Measurements from ENCODE around the gene FAM3B. TPM values are rescaled to one million over a fixed set of nuclear protein-coding genes. Genes with fewer than 3 reads are reported as not detected.

Gene FAM3B
- total and polyA plus RNA-seq, 9 of the 15 experiments (the other 6 are each of a cell fraction or from before 2014, with no cell fraction given) = 0.04 to 0.18 (median 0.12) TPM; not detected in 5

DNA sequence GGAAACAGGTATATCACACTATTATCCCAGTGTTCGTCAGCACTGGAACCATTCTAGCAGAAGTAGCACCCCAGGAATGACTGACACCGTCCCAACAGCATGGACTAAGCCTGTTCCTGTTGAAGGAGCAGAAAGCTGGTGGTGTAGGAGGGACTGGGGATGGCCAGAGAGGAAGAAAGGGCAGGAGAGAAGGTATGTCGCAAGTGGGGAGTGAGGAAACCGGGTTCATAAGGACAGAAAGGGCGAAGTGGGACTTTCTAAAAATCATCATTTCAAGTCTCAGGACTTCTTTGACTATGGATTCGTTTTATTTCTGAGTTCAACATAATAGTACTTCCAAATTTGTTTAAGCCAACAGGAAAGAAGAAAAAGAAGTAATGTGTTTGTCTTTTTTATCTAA, 89.7 kb downstream of the FAM3B start:
- no peak for DNase-seq (ENCODE audit: extremely low read depth in 1 of 4, low spot score in 3 of 4)
- no peak overlapping the region for H2AFZ ChIP-seq (ENCODE audit: low read depth, low read length)
- H3K27me3 ChIP-seq (ENCODE audit: control insufficient read depth in 2 of 2, insufficient read depth in 2 of 2, low read length in 2 of 2) = peaks cover 18 to 38% of the 10 kb centered on the region in 2 experiments; a peak in 3 of 5 replicates
- FAIRE-seq = no peak
- H3K9ac ChIP-seq (ENCODE audit: insufficient read depth in 1 of 2, low read depth in 2 of 2, low read length in 2 of 2) = no peak overlapping the region
- TF ChIP-seq KDM1A (IDR thresholded peaks at IDR 0.05) = no peak
- no peak for TF ChIP-seq TOE1 (IDR thresholded peaks at IDR 0.05; ENCODE audit: borderline replicate concordance)
- no peak for TF ChIP-seq TOE1 (CRISPR knock-in tag; IDR thresholded peaks at IDR 0.05; ENCODE audit: borderline replicate concordance, low read depth)
- no peak for TF ChIP-seq ZNF830 (CRISPR knock-in tag; IDR thresholded peaks at IDR 0.05)
- no peak for TF ChIP-seq NR4A1 (CRISPR knock-in tag; IDR thresholded peaks at IDR 0.05)
- TF ChIP-seq NR4A1 (tag; IDR thresholded peaks at IDR 0.05) = no peak
- TF ChIP-seq, protein P1, sequence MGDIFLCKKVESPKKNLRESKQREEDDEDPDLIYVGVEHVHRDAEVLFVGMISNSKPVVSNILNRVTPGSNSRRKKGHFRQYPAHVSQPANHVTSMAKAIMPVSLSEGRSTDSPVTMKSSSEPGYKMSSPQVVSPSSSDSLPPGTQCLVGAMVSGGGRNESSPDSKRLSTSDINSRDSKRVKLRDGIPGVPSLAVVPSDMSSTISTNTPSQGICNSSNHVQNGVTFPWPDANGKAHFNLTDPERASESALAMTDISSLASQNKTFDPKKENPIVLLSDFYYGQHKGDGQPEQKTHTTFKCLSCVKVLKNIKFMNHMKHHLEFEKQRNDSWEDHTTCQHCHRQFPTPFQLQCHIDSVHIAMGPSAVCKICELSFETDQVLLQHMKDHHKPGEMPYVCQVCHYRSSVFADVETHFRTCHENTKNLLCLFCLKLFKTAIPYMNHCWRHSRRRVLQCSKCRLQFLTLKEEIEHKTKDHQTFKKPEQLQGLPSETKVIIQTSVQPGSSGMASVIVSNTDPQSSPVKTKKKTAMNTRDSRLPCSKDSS (IDR thresholded peaks at IDR 0.05; ENCODE audit: low read depth, partially characterized antibody) = no peak
- TF ChIP-seq XRCC3 (IDR thresholded peaks at IDR 0.05) = no peak
- no peak for TF ChIP-seq BMI1 (IDR thresholded peaks at IDR 0.05; ENCODE audit: low read length)
- no peak for TF ChIP-seq CHD2 (IDR thresholded peaks at IDR 0.05; ENCODE audit: low read depth, low read length)
- TF ChIP-seq RBM39 (optimal IDR thresholded peaks at IDR 0.05; ENCODE audit: low read depth, low read length) = no peak
- no peak for TF ChIP-seq FIP1L1 (IDR thresholded peaks at IDR 0.05; ENCODE audit: low read depth, low read length, poor library complexity, severe bottlenecking)
- TF ChIP-seq NFXL1 (CRISPR knock-in tag; IDR thresholded peaks at IDR 0.05) = no peak
- no peak for TF ChIP-seq GABPB2 (CRISPR knock-in tag; conservative IDR thresholded peaks at IDR 0.05)
- TF ChIP-seq CBFA2T2 (conservative IDR thresholded peaks at IDR 0.05) = no peak
- no peak for TF ChIP-seq MEF2D (tag; conservative IDR thresholded peaks at IDR 0.05; ENCODE audit: low read depth)
- intact Hi-C loops (cut with micrococcal nuclease) (no loop called here), in situ Hi-C loops (cut with MboI) (no loop called here)
- no TSS peak for BruUV-seq (replicated peaks)
- H3K9me1 ChIP-seq (ENCODE audit: control insufficient read depth, insufficient read depth, low read length) = no peaks in the 10 kb centered on the region
- no peak overlapping the region for H3K27ac ChIP-seq (ENCODE audit: extremely low read depth, low read depth, low read length)
- POLR2A ChIA-PET = no interaction called here
- H4K20me1 ChIP-seq (replicated peaks; ENCODE audit: control insufficient read depth, insufficient read depth, low read length) = no peaks in the 10 kb centered on the region
- CTCF ChIA-PET (ENCODE audit: low intra/inter-chr PET ratio) = no interaction called here
- ATAC-seq = no peak
- H3K9me3 ChIP-seq (replicated peaks; ENCODE audit: control insufficient read depth, insufficient read depth, low read depth, low read length) = no peaks in the 10 kb centered on the region
- H3K36me3 ChIP-seq (ENCODE audit: control insufficient read depth, insufficient read depth, low read length) = no peaks in the 10 kb centered on the region
- H3K79me2 ChIP-seq (ENCODE audit: control insufficient read depth, insufficient read depth, low read length) = no peaks in the 10 kb centered on the region
- H3K4me3 ChIP-seq = no peak overlapping the region
- WGBS (ENCODE audit: insufficient coverage, low coverage, missing lambda C conversion rate) = 3% methylated on average over 6 of the region's 6 CpGs
- H3K4me2 ChIP-seq (ENCODE audit: insufficient read depth, low read length) = no peak overlapping the region
- H3K4me1 ChIP-seq (replicated peaks in 1 of 2; ENCODE audit: control insufficient read depth in 2 of 2, insufficient read depth in 2 of 2, low read length in 2 of 2) = no peaks in the 10 kb centered on the region

Other genes starting within 250 kb of the FAM3B start
- gene BACE2, start 148.6 kb upstream of the FAM3B start, total RNA-seq (2014; rRNA removed) = 0.05 TPM in 1 of 2 replicates, not detected in the other
- gene BACE2, start 148.6 kb upstream of the FAM3B start, total RNA-seq (2014; rRNA removed; fragmentation: Illumina TruSeq; extraction: Trizol) = 0.15 TPM in 1 of 2 replicates, not detected in the other
- gene BACE2, start 148.6 kb upstream of the FAM3B start, total RNA-seq (2015; rRNA removed; fragmentation: Illumina TruSeq; extraction: Trizol) = 0.18 TPM in 1 of 2 replicates, not detected in the other
- gene BACE2, start 148.6 kb upstream of the FAM3B start, total RNA-seq (2021) = 0.07 and 0.24 TPM in 2 replicates
- 0.15 TPM in 1 of 2 replicates, not detected in the other for gene BACE2, start 148.6 kb upstream of the FAM3B start, polyA plus RNA-seq (2011; rRNA removed)
- not detected in 2 replicates for gene BACE2, start 148.6 kb upstream of the FAM3B start, polyA plus RNA-seq (2014; fragmentation: Illumina TruSeq; extraction: Trizol)
- under 1 TPM in 1 of 2 experiments, not detected in 1; 0.08 TPM for gene BACE2, start 148.6 kb upstream of the FAM3B start, polyA plus RNA-seq (2014; fragmentation: Nextera tagmentation; extraction: Ambion mirVana)
- 0.16 TPM in 1 of 2 replicates, not detected in the other for gene BACE2, start 148.6 kb upstream of the FAM3B start, polyA plus RNA-seq (2014; rRNA removed)
- 0.36 and 1.1 TPM in 2 replicates for gene MX2, start 45.2 kb downstream of the FAM3B start, total RNA-seq (2014; rRNA removed)
- gene MX2, start 45.2 kb downstream of the FAM3B start, total RNA-seq (2014; rRNA removed; fragmentation: Illumina TruSeq; extraction: Trizol) = 0.26 and 0.73 TPM in 2 replicates
- 0.57 and 0.58 TPM in 2 replicates for gene MX2, start 45.2 kb downstream of the FAM3B start, total RNA-seq (2015; rRNA removed; fragmentation: Illumina TruSeq; extraction: Trizol)
- gene MX2, start 45.2 kb downstream of the FAM3B start, total RNA-seq (2021) = 0.95 and 1.0 TPM in 2 replicates
- gene MX2, start 45.2 kb downstream of the FAM3B start, polyA plus RNA-seq (2011; rRNA removed) = not detected in 2 replicates
- gene MX2, start 45.2 kb downstream of the FAM3B start, polyA plus RNA-seq (2014; fragmentation: Illumina TruSeq; extraction: Trizol) = 0.65 and 0.69 TPM in 2 replicates
- under 1 TPM; 0.10 to 0.18 TPM for gene MX2, start 45.2 kb downstream of the FAM3B start, polyA plus RNA-seq (2014; fragmentation: Nextera tagmentation; extraction: Ambion mirVana)
- 0.21 and 0.59 TPM in 2 replicates for gene MX2, start 45.2 kb downstream of the FAM3B start, polyA plus RNA-seq (2014; rRNA removed)
- gene MX1, start 109.4 kb downstream of the FAM3B start, total RNA-seq (2014; rRNA removed) = 0.08 TPM in 1 of 2 replicates, not detected in the other
- gene MX1, start 109.4 kb downstream of the FAM3B start, total RNA-seq (2014; rRNA removed; fragmentation: Illumina TruSeq; extraction: Trizol) = not detected in 2 replicates
- 0.07 TPM in 1 of 2 replicates, not detected in the other for gene MX1, start 109.4 kb downstream of the FAM3B start, total RNA-seq (2015; rRNA removed; fragmentation: Illumina TruSeq; extraction: Trizol)
- gene MX1, start 109.4 kb downstream of the FAM3B start, total RNA-seq (2021) = 0.51 and 0.78 TPM in 2 replicates
- gene MX1, start 109.4 kb downstream of the FAM3B start, polyA plus RNA-seq (2011; rRNA removed) = 0.07 TPM in 1 of 2 replicates, not detected in the other
- 0.15 TPM in 1 of 2 replicates, not detected in the other for gene MX1, start 109.4 kb downstream of the FAM3B start, polyA plus RNA-seq (2014; fragmentation: Illumina TruSeq; extraction: Trizol)
- gene MX1, start 109.4 kb downstream of the FAM3B start, polyA plus RNA-seq (2014; fragmentation: Nextera tagmentation; extraction: Ambion mirVana) = not detected
- 0.34 TPM in 1 of 2 replicates, not detected in the other for gene MX1, start 109.4 kb downstream of the FAM3B start, polyA plus RNA-seq (2014; rRNA removed)
- gene TMPRSS2, start 191.4 kb downstream of the FAM3B start, total RNA-seq (2014; rRNA removed) = not detected in 2 replicates
- not detected in 2 replicates for gene TMPRSS2, start 191.4 kb downstream of the FAM3B start, total RNA-seq (2014; rRNA removed; fragmentation: Illumina TruSeq; extraction: Trizol)
- not detected in 2 replicates for gene TMPRSS2, start 191.4 kb downstream of the FAM3B start, total RNA-seq (2015; rRNA removed; fragmentation: Illumina TruSeq; extraction: Trizol)
- gene TMPRSS2, start 191.4 kb downstream of the FAM3B start, total RNA-seq (2021) = 0.20 TPM in 2 replicates
- gene TMPRSS2, start 191.4 kb downstream of the FAM3B start, polyA plus RNA-seq (2011; rRNA removed) = not detected in 2 replicates
- gene TMPRSS2, start 191.4 kb downstream of the FAM3B start, polyA plus RNA-seq (2014; fragmentation: Illumina TruSeq; extraction: Trizol) = not detected in 2 replicates
- gene TMPRSS2, start 191.4 kb downstream of the FAM3B start, polyA plus RNA-seq (2014; fragmentation: Nextera tagmentation; extraction: Ambion mirVana) = not detected
- not detected in 2 replicates for gene TMPRSS2, start 191.4 kb downstream of the FAM3B start, polyA plus RNA-seq (2014; rRNA removed)